GM12878 (cell line): Measurements from ENCODE around the gene SHANK1. TPM values are rescaled to one million over a fixed set of nuclear protein-coding genes. Genes with fewer than 3 reads are reported as not detected.

Experiments
- ATAC-seq: fragments of 200-7000 bp; cut with Tn5 transposase; 3 replicates; pipeline ENCODE4 v1.9.1; 2020; ENCODE audit warnings: mild to moderate bottlenecking, moderate library complexity
- BruUV-seq: library from RNA; stranded (reverse); fragments of 400-500 nt; replicated peaks from 2 replicates; lab custom pipeline; 2021; lab: Mats Ljungman, UMichigan
- CTCF ChIA-PET: fragments of 300-600 bp; sonication (Branson Sonifier 250); formaldehyde crosslinking; extraction: SDS; loops from one replicate; lab custom pipeline; 2021; ENCODE audit warnings: inconsistent platforms; lab: Yijun Ruan, JAX
- POLR2A ChIA-PET: fragments of 350-600 bp; formaldehyde crosslinking; extraction: SDS; loops from one replicate; lab custom pipeline; 2021; ENCODE audit warnings: inconsistent platforms; lab: Charles Lee
- RAD21 ChIA-PET: fragments of 300-600 bp; sonication (Branson Sonifier 250); formaldehyde crosslinking; loops from one replicate; lab custom pipeline; 2023; ENCODE audit warnings: antibody characterized with exemption; ENCODE audit not compliant: unreplicated experiment; lab: Charles Lee
- SMC1A ChIA-PET: fragments of 300-600 bp; sonication (Branson Sonifier 250); formaldehyde crosslinking; loops from one replicate; lab custom pipeline; 2023; ENCODE audit not compliant: unreplicated experiment, uncharacterized antibody; lab: Charles Lee
- DNase-seq: peaks from one replicate; pipeline ENCODE4 v3.0.0-alpha.2; 2011; ENCODE audit warnings: low read depth, low spot score
- FAIRE-seq: peaks from 3 replicates; lab custom pipeline; 2011; peaks lifted over from hg19 to GRCh38; lab: Jason Lieb, UNC
- H2AFZ ChIP-seq: 2 replicates; pipeline ENCODE4 v1.6.0; 2011; ENCODE audit warnings: low read depth, low read length, control low read depth; ENCODE audit not compliant: control insufficient read depth
- H3K27ac ChIP-seq: 2 replicates; pipeline ENCODE4 v1.5.1; 2011; ENCODE audit warnings: control low read depth; ENCODE audit not compliant: control insufficient read depth, insufficient read depth
- H3K27me3 ChIP-seq, 2 experiments: replicated peaks in 1 of 2; 2 replicates each; pipeline versions ENCODE4 v1.6.0 to v1.6.1; 2011; ENCODE audit warnings: low read length in 1 of 2; ENCODE audit not compliant: control insufficient read depth in 2 of 2, insufficient read depth in 2 of 2
- H3K36me3 ChIP-seq, 2 experiments: 2 replicates each; pipeline ENCODE4 v1.5.1; 2011; ENCODE audit warnings: low read length in 1 of 2; ENCODE audit not compliant: control insufficient read depth in 2 of 2, insufficient read depth in 2 of 2
- H3K4me1 ChIP-seq: 2 replicates; pipeline ENCODE4 v1.6.1; 2011; ENCODE audit warnings: mild to moderate bottlenecking, low read length, moderate library complexity, mixed read lengths; ENCODE audit not compliant: control insufficient read depth, insufficient read depth
- H3K4me2 ChIP-seq: 2 replicates; pipeline ENCODE4 v1.6.0; 2011; ENCODE audit warnings: control low read depth; ENCODE audit not compliant: control insufficient read depth, insufficient read depth
- H3K4me3 ChIP-seq: fragments of 200-600 bp; sonication (generic); 2 replicates; pipeline ENCODE4 v1.5.1; 2016
- H3K79me2 ChIP-seq: 2 replicates; pipeline ENCODE4 v1.6.0; 2011; ENCODE audit warnings: low read length; ENCODE audit not compliant: control insufficient read depth, insufficient read depth
- H3K9ac ChIP-seq: 2 replicates; pipeline ENCODE4 v1.8.0; 2011; ENCODE audit warnings: low read length, control low read depth, mixed read lengths; ENCODE audit not compliant: control insufficient read depth, insufficient read depth
- H3K9me3 ChIP-seq: replicated peaks from 3 replicates; pipeline ENCODE4 v1.5.1; 2011; ENCODE audit warnings: mild to moderate bottlenecking, low read length; ENCODE audit not compliant: control insufficient read depth, insufficient read depth
- H4K20me1 ChIP-seq: 2 replicates; pipeline ENCODE4 v1.6.0; 2011; ENCODE audit not compliant: control insufficient read depth, insufficient read depth
- ASH2L ChIP-seq: fragments of 300-600, 200-600 bp; sonication (generic); IDR thresholded peaks from 2 replicates; pipeline ENCODE4 v1.6.1; 2017; ENCODE audit warnings: low read depth, mild to moderate bottlenecking, borderline replicate concordance
- ATF7 ChIP-seq: fragments of 450-650 bp; IDR thresholded peaks from 2 replicates; pipeline ENCODE4 v1.6.1; 2016; ENCODE audit warnings: low read depth, mild to moderate bottlenecking
- BMI1 ChIP-seq: fragments of 450-650 bp; IDR thresholded peaks from 2 replicates; pipeline ENCODE4 v1.6.1; 2016; ENCODE audit warnings: mild to moderate bottlenecking, moderate library complexity, borderline replicate concordance
- MEF2A ChIP-seq: IDR thresholded peaks from 2 replicates; pipeline ENCODE4 v1.6.1; 2011; ENCODE audit warnings: low read depth, mild to moderate bottlenecking, low read length, moderate library complexity; ENCODE audit not compliant: insufficient read depth
- RBBP5 ChIP-seq: fragments of 200-600 bp; sonication (generic); conservative IDR thresholded peaks from 2 replicates; pipeline ENCODE4 v1.6.1; 2016
- WGBS: methylation state at CpG from one replicate; pipeline ENCODE4 v1.1.6; 2016; ENCODE audit warnings: low lambda C conversion rate; ENCODE audit not compliant: insufficient replicate concordance, insufficient coverage; ENCODE audit errors: missing lambda C conversion rate; 5-methylcytosine and 5-hydroxymethylcytosine counted together
- in situ Hi-C: fragments of 300-500 bp; cut with MboI; formaldehyde crosslinking; loops from 9 replicates; pipeline ENCODE4 v1.14.3; 2018; ENCODE audit warnings: mixed read lengths
- intact Hi-C: fragments of 100-400 bp; cut with micrococcal nuclease; formaldehyde crosslinking; loops from one replicate; pipeline ENCODE4 v1.14.2; 2022; ENCODE audit not compliant: unreplicated experiment
- polyA plus RNA-seq, 11 experiments: library from polyadenylated mRNA; depleted of rRNA in 4 of 11; unstranded in 6 of 11; stranded (reverse) in 5 of 11; fragments of >200 nt; fragmentation: Nextera tagmentation in 4 of 11; fragmentation: Illumina TruSeq in 1 of 11; extraction: Ambion mirVana in 4 of 11; extraction: Trizol in 1 of 11; gene quantifications; 1 replicate in 1 of 11; 2 replicates in 10 of 11; pipeline versions ENCODE4 v1.2.1 to v1.2.3, GENCODE V29; 2011 to 2016; ENCODE audit warnings: inconsistent platforms in 2 of 11, missing spikeins in 2 of 11, low read depth in 1 of 11
- total RNA-seq, 4 experiments: library from RNA; depleted of rRNA in 3 of 4; stranded (reverse); fragments of >200 nt in 3 of 4; fragmentation: Illumina TruSeq in 1 of 4; extraction: Trizol in 1 of 4; gene quantifications; 2 replicates each; pipeline versions ENCODE4 v1.2.1 to v1.2.3, GENCODE V29; 2013 to 2021
- TF ChIP-seq, protein P1 (sequence below): IDR thresholded peaks from 2 replicates; pipeline ENCODE4 v1.6.1; 2012; ENCODE audit warnings: improper control_type of control experiment, low read depth, low read length; ENCODE audit not compliant: insufficient replicate concordance
- TF ChIP-seq, protein P2 (sequence below): fragments of 150-350 bp; IDR thresholded peaks from 2 replicates; pipeline ENCODE4 v1.6.1; 2014; ENCODE audit warnings: mild to moderate bottlenecking, low read depth, low read length
- TF ChIP-seq, protein P3 (sequence below): fragments of 450-650 bp; formaldehyde crosslinking; IDR thresholded peaks from 2 replicates; pipeline ENCODE4 v1.5.0; 2022; ENCODE audit warnings: mild to moderate bottlenecking, missing genetic modification characterization

Gene SHANK1
- total and polyA plus RNA-seq, 10 of the 15 experiments (the other 5 are each of a cell fraction or from before 2014, with no cell fraction given), result not detected

DNA sequence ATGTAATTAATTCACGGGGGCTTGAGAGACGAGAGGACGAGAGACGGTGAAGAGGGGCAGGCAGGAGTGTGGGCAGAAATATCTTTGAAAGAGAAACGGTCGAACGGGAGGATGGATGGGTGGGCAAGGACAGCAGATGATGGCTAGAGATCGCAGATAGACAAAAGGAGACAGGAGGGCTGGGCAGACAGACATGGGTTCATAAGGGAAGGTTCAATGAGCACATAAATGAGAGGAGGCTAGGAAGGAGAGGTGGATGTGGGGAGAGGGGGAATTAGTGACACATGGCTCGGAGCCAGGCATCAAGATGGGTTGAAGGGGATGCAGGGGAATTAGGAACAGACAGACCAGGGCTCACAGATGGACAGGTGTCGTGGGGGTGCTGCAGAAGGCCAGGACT, 81.0 kb downstream of the SHANK1 start:
- no peaks in the 10 kb centered on the region for H4K20me1 ChIP-seq
- TF ChIP-seq, protein P1, sequence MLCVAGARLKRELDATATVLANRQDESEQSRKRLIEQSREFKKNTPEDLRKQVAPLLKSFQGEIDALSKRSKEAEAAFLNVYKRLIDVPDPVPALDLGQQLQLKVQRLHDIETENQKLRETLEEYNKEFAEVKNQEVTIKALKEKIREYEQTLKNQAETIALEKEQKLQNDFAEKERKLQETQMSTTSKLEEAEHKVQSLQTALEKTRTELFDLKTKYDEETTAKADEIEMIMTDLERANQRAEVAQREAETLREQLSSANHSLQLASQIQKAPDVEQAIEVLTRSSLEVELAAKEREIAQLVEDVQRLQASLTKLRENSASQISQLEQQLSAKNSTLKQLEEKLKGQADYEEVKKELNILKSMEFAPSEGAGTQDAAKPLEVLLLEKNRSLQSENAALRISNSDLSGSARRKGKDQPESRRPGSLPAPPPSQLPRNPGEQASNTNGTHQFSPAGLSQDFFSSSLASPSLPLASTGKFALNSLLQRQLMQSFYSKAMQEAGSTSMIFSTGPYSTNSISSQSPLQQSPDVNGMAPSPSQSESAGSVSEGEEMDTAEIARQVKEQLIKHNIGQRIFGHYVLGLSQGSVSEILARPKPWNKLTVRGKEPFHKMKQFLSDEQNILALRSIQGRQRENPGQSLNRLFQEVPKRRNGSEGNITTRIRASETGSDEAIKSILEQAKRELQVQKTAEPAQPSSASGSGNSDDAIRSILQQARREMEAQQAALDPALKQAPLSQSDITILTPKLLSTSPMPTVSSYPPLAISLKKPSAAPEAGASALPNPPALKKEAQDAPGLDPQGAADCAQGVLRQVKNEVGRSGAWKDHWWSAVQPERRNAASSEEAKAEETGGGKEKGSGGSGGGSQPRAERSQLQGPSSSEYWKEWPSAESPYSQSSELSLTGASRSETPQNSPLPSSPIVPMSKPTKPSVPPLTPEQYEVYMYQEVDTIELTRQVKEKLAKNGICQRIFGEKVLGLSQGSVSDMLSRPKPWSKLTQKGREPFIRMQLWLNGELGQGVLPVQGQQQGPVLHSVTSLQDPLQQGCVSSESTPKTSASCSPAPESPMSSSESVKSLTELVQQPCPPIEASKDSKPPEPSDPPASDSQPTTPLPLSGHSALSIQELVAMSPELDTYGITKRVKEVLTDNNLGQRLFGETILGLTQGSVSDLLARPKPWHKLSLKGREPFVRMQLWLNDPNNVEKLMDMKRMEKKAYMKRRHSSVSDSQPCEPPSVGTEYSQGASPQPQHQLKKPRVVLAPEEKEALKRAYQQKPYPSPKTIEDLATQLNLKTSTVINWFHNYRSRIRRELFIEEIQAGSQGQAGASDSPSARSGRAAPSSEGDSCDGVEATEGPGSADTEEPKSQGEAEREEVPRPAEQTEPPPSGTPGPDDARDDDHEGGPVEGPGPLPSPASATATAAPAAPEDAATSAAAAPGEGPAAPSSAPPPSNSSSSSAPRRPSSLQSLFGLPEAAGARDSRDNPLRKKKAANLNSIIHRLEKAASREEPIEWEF, result no peak
- TF ChIP-seq, protein P2, sequence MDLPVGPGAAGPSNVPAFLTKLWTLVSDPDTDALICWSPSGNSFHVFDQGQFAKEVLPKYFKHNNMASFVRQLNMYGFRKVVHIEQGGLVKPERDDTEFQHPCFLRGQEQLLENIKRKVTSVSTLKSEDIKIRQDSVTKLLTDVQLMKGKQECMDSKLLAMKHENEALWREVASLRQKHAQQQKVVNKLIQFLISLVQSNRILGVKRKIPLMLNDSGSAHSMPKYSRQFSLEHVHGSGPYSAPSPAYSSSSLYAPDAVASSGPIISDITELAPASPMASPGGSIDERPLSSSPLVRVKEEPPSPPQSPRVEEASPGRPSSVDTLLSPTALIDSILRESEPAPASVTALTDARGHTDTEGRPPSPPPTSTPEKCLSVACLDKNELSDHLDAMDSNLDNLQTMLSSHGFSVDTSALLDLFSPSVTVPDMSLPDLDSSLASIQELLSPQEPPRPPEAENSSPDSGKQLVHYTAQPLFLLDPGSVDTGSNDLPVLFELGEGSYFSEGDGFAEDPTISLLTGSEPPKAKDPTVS, result no peak
- TF ChIP-seq ATF7 (no peak), BMI1 (no peak), ASH2L (no peak), RBBP5 (no peak), MEF2A (no peak)
- TF ChIP-seq, protein P3, sequence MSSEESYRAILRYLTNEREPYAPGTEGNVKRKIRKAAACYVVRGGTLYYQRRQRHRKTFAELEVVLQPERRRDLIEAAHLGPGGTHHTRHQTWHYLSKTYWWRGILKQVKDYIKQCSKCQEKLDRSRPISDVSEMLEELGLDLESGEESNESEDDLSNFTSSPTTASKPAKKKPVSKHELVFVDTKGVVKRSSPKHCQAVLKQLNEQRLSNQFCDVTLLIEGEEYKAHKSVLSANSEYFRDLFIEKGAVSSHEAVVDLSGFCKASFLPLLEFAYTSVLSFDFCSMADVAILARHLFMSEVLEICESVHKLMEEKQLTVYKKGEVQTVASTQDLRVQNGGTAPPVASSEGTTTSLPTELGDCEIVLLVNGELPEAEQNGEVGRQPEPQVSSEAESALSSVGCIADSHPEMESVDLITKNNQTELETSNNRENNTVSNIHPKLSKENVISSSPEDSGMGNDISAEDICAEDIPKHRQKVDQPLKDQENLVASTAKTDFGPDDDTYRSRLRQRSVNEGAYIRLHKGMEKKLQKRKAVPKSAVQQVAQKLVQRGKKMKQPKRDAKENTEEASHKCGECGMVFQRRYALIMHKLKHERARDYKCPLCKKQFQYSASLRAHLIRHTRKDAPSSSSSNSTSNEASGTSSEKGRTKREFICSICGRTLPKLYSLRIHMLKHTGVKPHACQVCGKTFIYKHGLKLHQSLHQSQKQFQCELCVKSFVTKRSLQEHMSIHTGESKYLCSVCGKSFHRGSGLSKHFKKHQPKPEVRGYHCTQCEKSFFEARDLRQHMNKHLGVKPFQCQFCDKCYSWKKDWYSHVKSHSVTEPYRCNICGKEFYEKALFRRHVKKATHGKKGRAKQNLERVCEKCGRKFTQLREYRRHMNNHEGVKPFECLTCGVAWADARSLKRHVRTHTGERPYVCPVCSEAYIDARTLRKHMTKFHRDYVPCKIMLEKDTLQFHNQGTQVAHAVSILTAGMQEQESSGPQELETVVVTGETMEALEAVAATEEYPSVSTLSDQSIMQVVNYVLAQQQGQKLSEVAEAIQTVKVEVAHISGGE (CRISPR knock-in tag), result no peak
- ChIA-PET CTCF (no interaction called here), RAD21 (no interaction called here), SMC1A (no interaction called here), POLR2A (no interaction called here)
- no peak overlapping the region for H3K4me2 ChIP-seq
- no TSS peak for BruUV-seq
- in situ Hi-C loops, result no loop called here
- DNase-seq (no peak), ATAC-seq (no peak), FAIRE-seq (no peak)
- H3K9ac ChIP-seq, result no peak overlapping the region
- no peaks in the 10 kb centered on the region for H3K36me3 ChIP-seq
- WGBS, result 16% methylated on average over 10 of the region's 10 CpGs
- H3K4me1 ChIP-seq, result no peaks in the 10 kb centered on the region
- H3K79me2 ChIP-seq, result no peaks in the 10 kb centered on the region
- H2AFZ ChIP-seq, result no peak overlapping the region
- H3K9me3 ChIP-seq, result peaks cover 3% of the 10 kb centered on the region; the same call in 1 of the 3 replicates
- H3K27ac ChIP-seq, result no peak overlapping the region
- H3K4me3 ChIP-seq, result no peak overlapping the region
- intact Hi-C loops, result no loop called here
- peaks cover 2 to 5% of the 10 kb centered on the region in 2 experiments; a peak in 3 of 4 replicates for H3K27me3 ChIP-seq
